Measurements from ENCODE around the gene FAM181A.

- TF ChIP-seq, protein P1, sequence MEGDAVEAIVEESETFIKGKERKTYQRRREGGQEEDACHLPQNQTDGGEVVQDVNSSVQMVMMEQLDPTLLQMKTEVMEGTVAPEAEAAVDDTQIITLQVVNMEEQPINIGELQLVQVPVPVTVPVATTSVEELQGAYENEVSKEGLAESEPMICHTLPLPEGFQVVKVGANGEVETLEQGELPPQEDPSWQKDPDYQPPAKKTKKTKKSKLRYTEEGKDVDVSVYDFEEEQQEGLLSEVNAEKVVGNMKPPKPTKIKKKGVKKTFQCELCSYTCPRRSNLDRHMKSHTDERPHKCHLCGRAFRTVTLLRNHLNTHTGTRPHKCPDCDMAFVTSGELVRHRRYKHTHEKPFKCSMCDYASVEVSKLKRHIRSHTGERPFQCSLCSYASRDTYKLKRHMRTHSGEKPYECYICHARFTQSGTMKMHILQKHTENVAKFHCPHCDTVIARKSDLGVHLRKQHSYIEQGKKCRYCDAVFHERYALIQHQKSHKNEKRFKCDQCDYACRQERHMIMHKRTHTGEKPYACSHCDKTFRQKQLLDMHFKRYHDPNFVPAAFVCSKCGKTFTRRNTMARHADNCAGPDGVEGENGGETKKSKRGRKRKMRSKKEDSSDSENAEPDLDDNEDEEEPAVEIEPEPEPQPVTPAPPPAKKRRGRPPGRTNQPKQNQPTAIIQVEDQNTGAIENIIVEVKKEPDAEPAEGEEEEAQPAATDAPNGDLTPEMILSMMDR (conservative IDR thresholded peaks at IDR 0.05), result no peak
- no peak for TF ChIP-seq EZH2 (IDR thresholded peaks at IDR 0.05; ENCODE audit: low read depth)
Measured at GRCh38 chr14:93964820-93965286, 37.7 kb downstream of the FAM181A start.
